ENCODE results near the gene ATP6V0C. TPM values are rescaled to one million over a fixed set of nuclear protein-coding genes. Genes with fewer than 3 reads are reported as not detected.

ATP6V0C gene
- total and polyA plus RNA-seq, 2 of the 13 experiments (the other 11 are each of a cell fraction or from before 2014, with no cell fraction given) = 10.4 to 20.1 TPM

GRCh38 chr16:2500918-2501750 is 12.6 kb upstream of the ATP6V0C start (continued):
- no peak for TF ChIP-seq SNAPC4 (CRISPR knock-in tag; IDR thresholded peaks at IDR 0.05)
- TF ChIP-seq, protein P1, sequence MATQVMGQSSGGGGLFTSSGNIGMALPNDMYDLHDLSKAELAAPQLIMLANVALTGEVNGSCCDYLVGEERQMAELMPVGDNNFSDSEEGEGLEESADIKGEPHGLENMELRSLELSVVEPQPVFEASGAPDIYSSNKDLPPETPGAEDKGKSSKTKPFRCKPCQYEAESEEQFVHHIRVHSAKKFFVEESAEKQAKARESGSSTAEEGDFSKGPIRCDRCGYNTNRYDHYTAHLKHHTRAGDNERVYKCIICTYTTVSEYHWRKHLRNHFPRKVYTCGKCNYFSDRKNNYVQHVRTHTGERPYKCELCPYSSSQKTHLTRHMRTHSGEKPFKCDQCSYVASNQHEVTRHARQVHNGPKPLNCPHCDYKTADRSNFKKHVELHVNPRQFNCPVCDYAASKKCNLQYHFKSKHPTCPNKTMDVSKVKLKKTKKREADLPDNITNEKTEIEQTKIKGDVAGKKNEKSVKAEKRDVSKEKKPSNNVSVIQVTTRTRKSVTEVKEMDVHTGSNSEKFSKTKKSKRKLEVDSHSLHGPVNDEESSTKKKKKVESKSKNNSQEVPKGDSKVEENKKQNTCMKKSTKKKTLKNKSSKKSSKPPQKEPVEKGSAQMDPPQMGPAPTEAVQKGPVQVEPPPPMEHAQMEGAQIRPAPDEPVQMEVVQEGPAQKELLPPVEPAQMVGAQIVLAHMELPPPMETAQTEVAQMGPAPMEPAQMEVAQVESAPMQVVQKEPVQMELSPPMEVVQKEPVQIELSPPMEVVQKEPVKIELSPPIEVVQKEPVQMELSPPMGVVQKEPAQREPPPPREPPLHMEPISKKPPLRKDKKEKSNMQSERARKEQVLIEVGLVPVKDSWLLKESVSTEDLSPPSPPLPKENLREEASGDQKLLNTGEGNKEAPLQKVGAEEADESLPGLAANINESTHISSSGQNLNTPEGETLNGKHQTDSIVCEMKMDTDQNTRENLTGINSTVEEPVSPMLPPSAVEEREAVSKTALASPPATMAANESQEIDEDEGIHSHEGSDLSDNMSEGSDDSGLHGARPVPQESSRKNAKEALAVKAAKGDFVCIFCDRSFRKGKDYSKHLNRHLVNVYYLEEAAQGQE (IDR thresholded peaks at IDR 0.05; ENCODE audit: borderline replicate concordance in 1 of 2, low read depth in 1 of 2, low read length in 2 of 2) = no peak
